GM18526 (cell line): Measurements from ENCODE around the gene SHC2.

Experiments
- POLR2A ChIP-seq: IDR thresholded peaks from 3 replicates; pipeline ENCODE4 v1.6.1; 2011; ENCODE audit not compliant: insufficient read length; ENCODE audit errors: extremely low read depth

Gene SHC2

GRCh38 chr19:443005-443404, 17.8 kb downstream of the SHC2 start:
- TF ChIP-seq POLR2A: no peak

GRCh38 chr19:442085-442484, 18.7 kb downstream of the SHC2 start:
- no peak for TF ChIP-seq POLR2A

GRCh38 chr19:441213-441836, 19.5 kb downstream of the SHC2 start:
- TF ChIP-seq POLR2A: no peak

- no peak for TF ChIP-seq POLR2A
Measured at GRCh38 chr19:440391-441212, 20.2 kb downstream of the SHC2 start.

- no peak for TF ChIP-seq POLR2A
Measured at GRCh38 chr19:439167-439900, 21.5 kb downstream of the SHC2 start.

- no peak for TF ChIP-seq POLR2A
Measured at GRCh38 chr19:438416-438958, 22.3 kb downstream of the SHC2 start.

GRCh38 chr19:437041-437440, 23.8 kb downstream of the SHC2 start:
- no peak for TF ChIP-seq POLR2A

- TF ChIP-seq POLR2A: no peak
Measured at GRCh38 chr19:436413-436950, 24.4 kb downstream of the SHC2 start.

GRCh38 chr19:435707-436412, 25.0 kb downstream of the SHC2 start:
- TF ChIP-seq POLR2A: no peak

- no peak for TF ChIP-seq POLR2A
Measured at GRCh38 chr19:435056-435706, 25.7 kb downstream of the SHC2 start.

- TF ChIP-seq POLR2A: no peak
Measured at GRCh38 chr19:434152-434960, 26.5 kb downstream of the SHC2 start.

- TF ChIP-seq POLR2A: no peak
Measured at GRCh38 chr19:430701-431100, 30.1 kb downstream of the SHC2 start.

- no peak for TF ChIP-seq POLR2A
Measured at GRCh38 chr19:428149-428548, 32.7 kb downstream of the SHC2 start.
